Subcutaneous adipose tissue (tissue), 4 donors: Measurements from ENCODE around the gene COX5A. TPM values are rescaled to one million over a fixed set of nuclear protein-coding genes. Genes with fewer than 3 reads are reported as not detected.

ENCODE experiments used
- CTCF ChIP-seq: fragments of 450-650 bp; IDR thresholded peaks from one replicate; pipeline ENCODE4 v1.5.1; 2016; ENCODE audit warnings: low read depth, mild to moderate bottlenecking, control low read depth, antibody characterized with exemption, moderate library complexity
- small RNA-seq: library from RNA; depleted of rRNA; stranded (forward); fragments of <200 nt; gene quantifications from one replicate; pipeline ENCODE3, GENCODE V24; 2016
- total RNA-seq, 4 donors: library from RNA; depleted of rRNA; stranded (reverse); fragments of >200 nt; gene quantifications; one replicate each; pipeline ENCODE4 v1.1.0, GENCODE V29; 2016

Gene COX5A
- total RNA-seq, 4 donors from 2014 or later, result 72.4 to 108 (median 97.1) TPM

GRCh38 chr15:74873036-74873755 is 64.7 kb downstream of the COX5A start, which contains the start of gene SCAMP2:
Gene SCAMP2 (minus strand): TSS chr15:74873365. CDS start chr15:74873255, 110 bp downstream.
- TF ChIP-seq CTCF, result no peak

GRCh38 chr15:74872702-74873035 is 65.2 kb downstream of the COX5A start:
- TF ChIP-seq CTCF, result no peak

- no peak for TF ChIP-seq CTCF
Measured at GRCh38 chr15:74870436-74871215, 67.2 kb downstream of the COX5A start.

Small RNA genes within 50 kb of the gene (small RNA-seq; reads per million reads assigned to genes)
- gene RF00019, result 0.49 reads per million

Other genes with a start within 250 kb of the COX5A start
- gene EDC3, start 242.0 kb downstream of the COX5A start, total RNA-seq, result 10 to 100 TPM; 10.5 to 20.4 (median 15.0) TPM
- 1 to 10 TPM; 1.1 to 9.0 (median 4.2) TPM for gene CYP1A1, start 212.5 kb downstream of the COX5A start, total RNA-seq
- gene CYP1A2, start 189.2 kb downstream of the COX5A start, total RNA-seq, result not detected
- 10 to 100 TPM; 17.1 to 25.2 (median 21.9) TPM for gene CSK, start 156.0 kb downstream of the COX5A start, total RNA-seq
- not detected for gene LMAN1L, start 125.2 kb downstream of the COX5A start, total RNA-seq
- gene CPLX3, start 111.4 kb downstream of the COX5A start, total RNA-seq, result not detected
- 10 to 100 TPM; 23.8 to 29.8 (median 28.7) TPM for gene ULK3, start 94.9 kb downstream of the COX5A start, total RNA-seq
- 10 to 100 TPM; 51.1 to 82.7 (median 64.4) TPM for gene SCAMP2, start 64.7 kb downstream of the COX5A start, total RNA-seq
- 10 to 100 TPM; 20.2 to 39.9 (median 31.9) TPM for gene MPI, start 48.0 kb downstream of the COX5A start, total RNA-seq
- 100 to 1,000 TPM in 1 of 4 donors, 10 to 100 TPM in 3; 53.3 to 102 (median 65.2) TPM for gene FAM219B, start 31.2 kb downstream of the COX5A start, total RNA-seq
- gene RPP25, start 18.7 kb upstream of the COX5A start, total RNA-seq, result 10 to 100 TPM in 2 of 4 donors, 1 to 10 TPM in 2; 3.3 to 12.4 (median 8.6) TPM
- 1 to 10 TPM; 1.3 to 4.1 (median 2.6) TPM for gene SCAMP5, start 57.5 kb upstream of the COX5A start, total RNA-seq
- gene PPCDC, start 85.5 kb upstream of the COX5A start, total RNA-seq, result 10 to 100 TPM; 10.5 to 20.2 (median 14.5) TPM